Gastrocnemius medialis (tissue), 4 donors: ENCODE data around the gene SIPA1.

Experiments used
- CTCF ChIP-seq, 5 experiments: fragments of 450-650 bp in 3 of 5; fragments of 200-600 bp in 2 of 5; sonication (generic) in 2 of 5; IDR thresholded peaks in 4 of 5; conservative IDR thresholded peaks in 1 of 5; 1 replicate in 4 of 5; 2 replicates in 1 of 5; pipeline ENCODE4 v1.5.1; 2016 to 2019; ENCODE audit warnings: antibody characterized with exemption in 5 of 5, mild to moderate bottlenecking in 3 of 5, moderate library complexity in 3 of 5
- POLR2A ChIP-seq, 2 donors: fragments of 450-650 bp; IDR thresholded peaks; one replicate each; pipeline ENCODE4 v1.6.1; 2017; ENCODE audit warnings: antibody characterized with exemption in 2 of 2, mild to moderate bottlenecking in 2 of 2, moderate library complexity in 2 of 2

DNA sequence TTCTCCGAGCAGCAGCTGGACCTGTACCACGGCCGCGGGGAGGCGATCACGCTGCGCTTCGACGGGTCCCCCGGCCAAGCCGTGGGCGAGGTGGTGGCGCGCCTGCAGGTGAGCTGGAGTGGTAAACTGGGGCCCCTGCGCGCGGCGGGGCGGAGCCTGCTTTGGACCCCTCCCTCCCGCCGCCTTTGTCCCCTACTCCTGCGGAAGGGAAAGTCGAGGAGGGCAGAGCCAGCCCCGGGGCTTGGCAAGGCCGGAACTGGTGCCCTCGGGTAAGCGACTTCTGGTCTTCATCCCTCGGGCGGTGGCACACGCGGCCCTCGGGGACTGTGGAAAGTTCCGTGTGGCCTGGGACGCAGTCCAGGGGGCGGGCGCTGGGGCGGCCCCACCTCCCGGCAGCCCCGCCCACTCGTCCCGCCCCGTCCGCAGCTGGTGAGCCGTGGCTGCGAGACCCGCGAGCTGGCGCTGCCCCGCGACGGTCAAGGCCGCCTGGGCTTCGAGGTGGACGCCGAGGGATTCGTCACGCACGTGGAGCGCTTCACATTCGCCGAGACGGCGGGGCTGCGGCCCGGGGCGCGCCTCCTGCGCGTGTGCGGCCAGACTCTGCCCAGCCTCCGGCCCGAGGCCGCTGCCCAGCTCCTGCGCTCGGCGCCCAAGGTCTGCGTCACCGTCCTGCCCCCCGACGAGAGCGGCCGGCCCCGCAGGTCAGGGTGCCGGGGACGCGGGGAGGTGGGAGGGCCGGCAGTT, 9.2 kb downstream of the SIPA1 start:
- no peak for TF ChIP-seq POLR2A (IDR thresholded peaks at IDR 0.05)
- no peak for TF ChIP-seq CTCF (IDR thresholded peaks at IDR 0.05 in 4 of 5, conservative IDR thresholded peaks at IDR 0.05 in 1 of 5)
